ENCODE data around the gene HECTD3. TPM values are rescaled to one million over a fixed set of nuclear protein-coding genes. Genes with fewer than 3 reads are reported as not detected.

The HECTD3 gene
- total and polyA plus RNA-seq, 2 of the 4 experiments (the other 2 are of a cell fraction): 12.2 to 39.5 TPM

DNA sequence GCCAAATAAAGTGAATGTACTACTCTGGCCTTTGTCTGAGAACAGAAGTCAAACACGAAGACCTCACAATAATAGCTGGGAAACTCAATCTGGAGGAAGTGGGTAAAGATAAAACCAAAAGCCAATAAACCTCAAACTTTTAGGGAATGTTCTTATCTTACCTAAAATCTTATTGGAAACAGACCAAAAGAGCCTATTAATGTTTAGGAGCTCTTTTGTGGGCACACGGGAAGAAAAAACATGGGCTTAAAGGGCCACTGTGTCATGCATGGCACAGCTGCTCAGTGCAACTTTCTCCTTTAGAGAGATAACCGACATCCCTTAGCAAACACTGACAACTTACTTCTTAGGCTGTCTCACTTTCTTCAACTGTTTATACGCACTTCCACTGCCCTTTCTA, 40.8 kb downstream of the HECTD3 start:
- H3K4me2 ChIP-seq (ENCODE audit: low read depth, low read length): peak overlapping the region; percentile 19; the same call in 1 of the 2 replicates
- H4K91ac ChIP-seq (ENCODE audit: insufficient read depth, low read depth, low read length): no peak overlapping the region

More for the DNA sequence above, 40.8 kb downstream of the HECTD3 start:
- no peaks in the 10 kb centered on the region; the same call in 1 of the 2 replicates for H3K9me1 ChIP-seq (ENCODE audit: insufficient read depth, low read length)
- no TSS peak for BruUV-seq (replicated peaks)
- H3K56ac ChIP-seq (ENCODE audit: extremely low read depth, insufficient read depth, low read length): no peak overlapping the region
- H2AK9ac ChIP-seq (replicated peaks; ENCODE audit: low read depth, low read length, poor library complexity): no peak overlapping the region
- no peak overlapping the region for H4K8ac ChIP-seq (ENCODE audit: low read depth in 2 of 2, low read length in 2 of 2)
- ChIA-PET POLR2A (ENCODE audit: unreplicated experiment) (interaction anchor here (0.6 kb wide), 1 partner anchor 67 kb away, joined by 4 read pairs; no protein-coding TSS in a partner anchor), CTCF (no interaction called here)
- H3K4me3 ChIP-seq (ENCODE audit: insufficient read depth, low read depth, low read length): no peak overlapping the region
- intact Hi-C loops (cut with micrococcal nuclease) (no loop called here), in situ Hi-C loops (cut with MboI; ENCODE audit: low sequenced_read_pairs) (no loop called here), dilution Hi-C loops (cut with HindIII; ENCODE audit: low sequenced_read_pairs, unreplicated experiment) (no loop called here)
- no peak overlapping the region for H2AFZ ChIP-seq (replicated peaks; ENCODE audit: low read length, poor library complexity)
- DNase-seq (peak; percentile 30), ATAC-seq (ENCODE audit: low read depth) (0 out of 2 replicates have a peak, but pooled peaks have one; percentile 44)
- no peak overlapping the region for H2BK5ac ChIP-seq (ENCODE audit: low read depth, low read length, poor library complexity, severe bottlenecking)
- peaks cover 2% of the 10 kb centered on the region; the same call in 1 of the 2 replicates for H3K4me1 ChIP-seq (ENCODE audit: control insufficient read depth, insufficient read depth, low read length)
- no peak overlapping the region for H2AK5ac ChIP-seq (ENCODE audit: low read depth, low read length)
- no peak overlapping the region for H3K9ac ChIP-seq (ENCODE audit: low read depth, low read length)
- no peak overlapping the region for H3K27ac ChIP-seq (ENCODE audit: insufficient read depth, low read length)
- H3K36me3 ChIP-seq (ENCODE audit: control insufficient read depth, insufficient read depth, low read length): peaks cover 6% of the 10 kb centered on the region
- peaks cover 7 to 19% of the 10 kb centered on the region in 2 experiments; a peak in 2 of 4 replicates for H3K79me1 ChIP-seq (ENCODE audit: low read depth in 1 of 2, low read length in 2 of 2)
- H4K5ac ChIP-seq (ENCODE audit: low read depth, low read length): no peak overlapping the region
- H3K14ac ChIP-seq (replicated peaks; ENCODE audit: low read depth, low read length): 0 out of 2 replicates have a peak overlapping the region, but pooled peaks have one; percentile 39
- H4K20me1 ChIP-seq (ENCODE audit: insufficient read depth, low read length): no peaks in the 10 kb centered on the region
- H3K23ac ChIP-seq (ENCODE audit: low read depth, low read length): peak overlapping the region; percentile 50; the same call in 1 of the 2 replicates
- no peaks in the 10 kb centered on the region for H3K9me3 ChIP-seq (ENCODE audit: control insufficient read depth, insufficient read depth, low read length)
- H2BK20ac ChIP-seq (ENCODE audit: low read depth, low read length): no peak overlapping the region
- WGBS, 2 experiments (ENCODE audit: extremely low coverage in 2 of 2, insufficient read length in 1 of 2): no CpG with 5 or more reads among the region's 4 CpGs
- TF ChIP-seq RFX5 (IDR thresholded peaks at IDR 0.05; ENCODE audit: low read depth, low read length) (no peak), NFE2L2 (IDR thresholded peaks at IDR 0.05; ENCODE audit: low read depth, low read length) (no peak), BHLHE40 (IDR thresholded peaks at IDR 0.05; ENCODE audit: low read depth, low read length) (no peak), SMC3 (IDR thresholded peaks at IDR 0.05; ENCODE audit: low read depth, low read length) (no peak), ELK1 (IDR thresholded peaks at IDR 0.05; ENCODE audit: borderline replicate concordance, low read depth, low read length) (no peak), POLR2A (IDR thresholded peaks at IDR 0.05; ENCODE audit: low read depth, low read length) (no peak), MXI1 (IDR thresholded peaks at IDR 0.05; ENCODE audit: borderline replicate concordance, low read depth, low read length) (no peak), MAFK (IDR thresholded peaks at IDR 0.05; ENCODE audit: low read depth, low read length) (no peak), MAZ (IDR thresholded peaks at IDR 0.05; ENCODE audit: borderline replicate concordance, low read depth, low read length) (no peak), RCOR1 (IDR thresholded peaks at IDR 0.05; ENCODE audit: insufficient replicate concordance, low read length) (no peak), CHD1 (IDR thresholded peaks at IDR 0.05; ENCODE audit: low read depth, low read length) (no peak), FOS (IDR thresholded peaks at IDR 0.05; ENCODE audit: low read depth, low read length) (no peak), RAD21 (IDR thresholded peaks at IDR 0.05; ENCODE audit: low read length) (no peak), CEBPB (IDR thresholded peaks at IDR 0.05; ENCODE audit: low read depth, low read length) (no peak)
- TF ChIP-seq, protein P1, sequence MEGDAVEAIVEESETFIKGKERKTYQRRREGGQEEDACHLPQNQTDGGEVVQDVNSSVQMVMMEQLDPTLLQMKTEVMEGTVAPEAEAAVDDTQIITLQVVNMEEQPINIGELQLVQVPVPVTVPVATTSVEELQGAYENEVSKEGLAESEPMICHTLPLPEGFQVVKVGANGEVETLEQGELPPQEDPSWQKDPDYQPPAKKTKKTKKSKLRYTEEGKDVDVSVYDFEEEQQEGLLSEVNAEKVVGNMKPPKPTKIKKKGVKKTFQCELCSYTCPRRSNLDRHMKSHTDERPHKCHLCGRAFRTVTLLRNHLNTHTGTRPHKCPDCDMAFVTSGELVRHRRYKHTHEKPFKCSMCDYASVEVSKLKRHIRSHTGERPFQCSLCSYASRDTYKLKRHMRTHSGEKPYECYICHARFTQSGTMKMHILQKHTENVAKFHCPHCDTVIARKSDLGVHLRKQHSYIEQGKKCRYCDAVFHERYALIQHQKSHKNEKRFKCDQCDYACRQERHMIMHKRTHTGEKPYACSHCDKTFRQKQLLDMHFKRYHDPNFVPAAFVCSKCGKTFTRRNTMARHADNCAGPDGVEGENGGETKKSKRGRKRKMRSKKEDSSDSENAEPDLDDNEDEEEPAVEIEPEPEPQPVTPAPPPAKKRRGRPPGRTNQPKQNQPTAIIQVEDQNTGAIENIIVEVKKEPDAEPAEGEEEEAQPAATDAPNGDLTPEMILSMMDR (conservative IDR thresholded peaks at IDR 0.05; ENCODE audit: low read depth, low read length): no peak
- TF ChIP-seq, protein P2, sequence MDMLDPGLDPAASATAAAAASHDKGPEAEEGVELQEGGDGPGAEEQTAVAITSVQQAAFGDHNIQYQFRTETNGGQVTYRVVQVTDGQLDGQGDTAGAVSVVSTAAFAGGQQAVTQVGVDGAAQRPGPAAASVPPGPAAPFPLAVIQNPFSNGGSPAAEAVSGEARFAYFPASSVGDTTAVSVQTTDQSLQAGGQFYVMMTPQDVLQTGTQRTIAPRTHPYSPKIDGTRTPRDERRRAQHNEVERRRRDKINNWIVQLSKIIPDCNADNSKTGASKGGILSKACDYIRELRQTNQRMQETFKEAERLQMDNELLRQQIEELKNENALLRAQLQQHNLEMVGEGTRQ (IDR thresholded peaks at IDR 0.05; ENCODE audit: low read depth, low read length): no peak
- H3K18ac ChIP-seq (ENCODE audit: low read depth, low read length): no peak overlapping the region
- no peaks in the 10 kb centered on the region for H3K27me3 ChIP-seq (ENCODE audit: control insufficient read depth, insufficient read depth, low read length)
- no peak overlapping the region for H3K4ac ChIP-seq (ENCODE audit: low read depth, low read length)
- H2BK120ac ChIP-seq (ENCODE audit: low read depth, low read length): no peak overlapping the region
- H2BK15ac ChIP-seq (ENCODE audit: low read depth, low read length): no peak overlapping the region

Data from IMR-90 (cell line).